Measurements from ENCODE around the gene SLC16A10. TPM values are rescaled to one million over a fixed set of nuclear protein-coding genes. Genes with fewer than 3 reads are reported as not detected.

Gene SLC16A10
- polyA plus RNA-seq, 3 donors: 0.05 to 0.15 TPM; not detected in 1

DNA sequence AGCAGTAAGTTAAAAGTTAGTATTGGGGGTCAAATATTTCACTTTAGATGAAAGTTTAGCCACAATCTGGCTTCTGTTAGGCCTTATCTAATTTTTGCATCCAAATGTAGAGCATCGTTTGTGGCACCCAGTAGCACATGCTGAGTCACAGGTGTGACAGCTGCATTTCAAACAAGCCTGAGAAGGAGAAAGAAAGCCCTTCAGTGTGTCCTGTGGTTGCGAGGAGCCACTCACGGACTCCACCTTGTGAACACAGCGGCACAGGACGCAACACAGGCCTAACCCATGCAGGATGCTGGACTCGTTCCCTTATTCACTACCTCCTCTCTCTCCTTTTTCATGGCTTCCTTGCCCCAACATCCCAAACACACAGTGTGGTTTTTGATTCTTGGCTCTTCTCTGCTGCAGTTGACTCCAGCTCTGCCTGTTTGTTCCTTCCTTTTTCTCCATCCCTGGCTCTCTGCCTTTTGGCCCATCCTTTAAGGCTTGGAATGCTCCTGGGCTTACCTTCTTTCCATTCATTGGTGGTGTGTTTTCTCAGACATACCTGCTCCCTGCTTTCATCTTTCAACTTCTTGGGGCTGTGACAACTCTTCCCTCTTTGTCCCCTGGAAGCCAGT, 124.2 kb downstream of the SLC16A10 start:
- Histone ChIP-seq H3K79me2 (ENCODE audit: insufficient read depth, low read length) (no peaks in the 10 kb centered on the region), H3K27me3 (ENCODE audit: control insufficient read depth in 2 of 2, insufficient read depth in 2 of 2, low read length in 2 of 2) (no peaks in the 10 kb centered on the region), H3K9ac (ENCODE audit: insufficient read depth, low read length, poor library complexity, severe bottlenecking) (no peak overlapping the region), H3K27ac (ENCODE audit: low read depth in 1 of 2, low read length in 2 of 2) (no peak overlapping the region), H3K4me2 (replicated peaks; ENCODE audit: extremely low read depth, low read length, poor library complexity, severe bottlenecking) (no peak overlapping the region), H3K9me3 (replicated peaks in 1 of 2; ENCODE audit: control insufficient read depth in 1 of 2, insufficient read depth in 1 of 2, low read length in 2 of 2) (no peaks in the 10 kb centered on the region), H3K4me3 (replicated peaks in 1 of 3; ENCODE audit: low read depth in 2 of 3, low read length in 3 of 3) (no peak overlapping the region), H3K4me1 (ENCODE audit: control insufficient read depth in 1 of 2, insufficient read depth in 2 of 2, low read length in 2 of 2) (no peaks in the 10 kb centered on the region), H2AFZ (ENCODE audit: insufficient read depth, low read depth, low read length, poor library complexity, severe bottlenecking) (peak overlapping the region; percentile 41), H4K20me1 (ENCODE audit: insufficient read depth, low read length) (no peaks in the 10 kb centered on the region), H3K36me3 (replicated peaks in 1 of 2; ENCODE audit: control insufficient read depth in 1 of 2, insufficient read depth in 2 of 2, low read length in 2 of 2) (no peaks in the 10 kb centered on the region)
- no peak overlapping the region for H3K27ac Mint-ChIP-seq
- TF ChIP-seq, protein P1, sequence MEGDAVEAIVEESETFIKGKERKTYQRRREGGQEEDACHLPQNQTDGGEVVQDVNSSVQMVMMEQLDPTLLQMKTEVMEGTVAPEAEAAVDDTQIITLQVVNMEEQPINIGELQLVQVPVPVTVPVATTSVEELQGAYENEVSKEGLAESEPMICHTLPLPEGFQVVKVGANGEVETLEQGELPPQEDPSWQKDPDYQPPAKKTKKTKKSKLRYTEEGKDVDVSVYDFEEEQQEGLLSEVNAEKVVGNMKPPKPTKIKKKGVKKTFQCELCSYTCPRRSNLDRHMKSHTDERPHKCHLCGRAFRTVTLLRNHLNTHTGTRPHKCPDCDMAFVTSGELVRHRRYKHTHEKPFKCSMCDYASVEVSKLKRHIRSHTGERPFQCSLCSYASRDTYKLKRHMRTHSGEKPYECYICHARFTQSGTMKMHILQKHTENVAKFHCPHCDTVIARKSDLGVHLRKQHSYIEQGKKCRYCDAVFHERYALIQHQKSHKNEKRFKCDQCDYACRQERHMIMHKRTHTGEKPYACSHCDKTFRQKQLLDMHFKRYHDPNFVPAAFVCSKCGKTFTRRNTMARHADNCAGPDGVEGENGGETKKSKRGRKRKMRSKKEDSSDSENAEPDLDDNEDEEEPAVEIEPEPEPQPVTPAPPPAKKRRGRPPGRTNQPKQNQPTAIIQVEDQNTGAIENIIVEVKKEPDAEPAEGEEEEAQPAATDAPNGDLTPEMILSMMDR (IDR thresholded peaks at IDR 0.05): no peak
- no peaks in the 10 kb centered on the region for H3K4me1 Mint-ChIP-seq
- no peaks in the 10 kb centered on the region for H3K36me3 Mint-ChIP-seq
- no peak for DNase-seq
- H3K27me3 Mint-ChIP-seq (ENCODE audit: low read depth in 3 of 3): peaks cover 0 to 4% (median 1%) of the 10 kb centered on the region in 3 donors
- WGBS (ENCODE audit: insufficient coverage): 46% methylated on average over 5 of the region's 6 CpGs
- no peak overlapping the region for H3K4me3 Mint-ChIP-seq
- peaks cover 0 to 1% (median 0%) of the 10 kb centered on the region in 7 donors for H3K9me3 Mint-ChIP-seq
- intact Hi-C loops (cut with micrococcal nuclease): loop anchor here (2.0 to 5.0 kb wide), 2 partner anchors 155 to 199 kb away; no protein-coding TSS in a partner anchor

DNA sequence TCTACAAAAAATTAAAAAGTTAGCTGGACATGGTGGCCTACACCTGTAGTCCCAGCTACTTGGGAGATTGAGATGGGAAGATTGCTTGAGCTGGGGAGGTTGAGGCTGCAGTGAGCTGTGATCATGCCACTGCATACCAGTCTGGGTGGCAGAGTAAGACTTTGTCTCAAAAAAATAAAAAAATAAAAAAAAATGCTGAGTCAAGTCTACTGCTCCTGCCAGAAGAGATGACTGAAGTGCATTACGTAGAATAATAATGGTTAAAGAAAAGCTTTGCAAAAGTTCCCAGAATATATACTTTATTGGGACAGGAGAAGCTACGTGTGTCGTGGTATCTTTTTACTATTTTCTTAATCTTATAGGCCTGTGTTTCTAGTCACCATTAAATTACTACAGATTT, 125.3 kb downstream of the SLC16A10 start:
- H2AFZ ChIP-seq (ENCODE audit: insufficient read depth, low read depth, low read length, poor library complexity, severe bottlenecking): no peak overlapping the region
- H3K27ac ChIP-seq (ENCODE audit: low read depth in 1 of 2, low read length in 2 of 2): no peak overlapping the region
- intact Hi-C loops (cut with micrococcal nuclease): loop anchor here in 1 of 2 donors (5.0 kb wide), 1 partner anchor 200 kb away; no protein-coding TSS in a partner anchor
- no peak overlapping the region for H3K4me2 ChIP-seq (replicated peaks; ENCODE audit: extremely low read depth, low read length, poor library complexity, severe bottlenecking)
- no peak overlapping the region for H3K4me3 Mint-ChIP-seq
- H3K9me3 Mint-ChIP-seq: peaks cover 0 to 1% (median 0%) of the 10 kb centered on the region in 7 donors
- no peaks in the 10 kb centered on the region for H3K4me1 Mint-ChIP-seq
- no peak overlapping the region for H3K27ac Mint-ChIP-seq
- no peaks in the 10 kb centered on the region for H4K20me1 ChIP-seq (ENCODE audit: insufficient read depth, low read length)
- WGBS (ENCODE audit: insufficient coverage): no CpG with 5 or more reads among the region's 3 CpGs
- no peaks in the 10 kb centered on the region for H3K36me3 Mint-ChIP-seq
- TF ChIP-seq, protein P1 (IDR thresholded peaks at IDR 0.05): no peak
- H3K9ac ChIP-seq (ENCODE audit: insufficient read depth, low read length, poor library complexity, severe bottlenecking): no peak overlapping the region
- no peaks in the 10 kb centered on the region for H3K9me3 ChIP-seq (replicated peaks in 1 of 2; ENCODE audit: control insufficient read depth in 1 of 2, insufficient read depth in 1 of 2, low read length in 2 of 2)
- no peak for DNase-seq
- no peaks in the 10 kb centered on the region for H3K79me2 ChIP-seq (ENCODE audit: insufficient read depth, low read length)
- no peak overlapping the region for H3K4me3 ChIP-seq (replicated peaks in 1 of 3; ENCODE audit: low read depth in 2 of 3, low read length in 3 of 3)
- no peaks in the 10 kb centered on the region for H3K36me3 ChIP-seq (replicated peaks in 1 of 2; ENCODE audit: control insufficient read depth in 1 of 2, insufficient read depth in 2 of 2, low read length in 2 of 2)
- H3K4me1 ChIP-seq (ENCODE audit: control insufficient read depth in 1 of 2, insufficient read depth in 2 of 2, low read length in 2 of 2): no peaks in the 10 kb centered on the region
- H3K27me3 Mint-ChIP-seq (ENCODE audit: low read depth in 3 of 3): peaks cover 0 to 4% (median 1%) of the 10 kb centered on the region in 3 donors
- H3K27me3 ChIP-seq (ENCODE audit: control insufficient read depth in 2 of 2, insufficient read depth in 2 of 2, low read length in 2 of 2): no peaks in the 10 kb centered on the region

All from CD14-positive monocyte (primary cell).